ENCODE data around the gene GLYAT. TPM values are rescaled to one million over a fixed set of nuclear protein-coding genes. Genes with fewer than 3 reads are reported as not detected.

GLYAT gene
- total and polyA plus RNA-seq, 2 experiments from 2014 or later: 0.10 TPM; not detected in 1

GRCh38 chr11:58768137-58768536 lies 36.4 kb upstream of the GLYAT start:
- Histone ChIP-seq H4K20me1 (replicated peaks; ENCODE audit: insufficient read depth) (no peaks in the 10 kb centered on the region), H3K9me2 (ENCODE audit: insufficient read depth) (no peaks in the 10 kb centered on the region), H2AFZ (no peak overlapping the region), H3K27ac (ENCODE audit: low read depth) (no peak overlapping the region), H3F3A (replicated peaks; ENCODE audit: low read depth) (no peaks in the 10 kb centered on the region), H3K4me2 (no peak overlapping the region), H3K4me1 (ENCODE audit: insufficient read depth) (no peaks in the 10 kb centered on the region), H3K79me2 (replicated peaks; ENCODE audit: insufficient read depth) (no peaks in the 10 kb centered on the region), H3K4me3 (no peak overlapping the region), H3K36me3 (ENCODE audit: insufficient read depth) (no peaks in the 10 kb centered on the region; the same call in 1 of the 2 replicates), H3K27me3 (ENCODE audit: insufficient read depth) (no peaks in the 10 kb centered on the region)
- DNase-seq (ENCODE audit: low spot score) (no peak), ATAC-seq (no peak)
- TF ChIP-seq EZH2phosphoT487 (IDR thresholded peaks at IDR 0.05; ENCODE audit: unreplicated experiment): no peak
- TF ChIP-seq NANOG (IDR thresholded peaks at IDR 0.05; ENCODE audit: borderline replicate concordance): no peak
- no peak for TF ChIP-seq ZNF462 (CRISPR knock-in tag; IDR thresholded peaks at IDR 0.05)
- TF ChIP-seq JUNB (IDR thresholded peaks at IDR 0.05; ENCODE audit: unreplicated experiment): no peak
- no peak for TF ChIP-seq ZNF114 (CRISPR knock-in tag; IDR thresholded peaks at IDR 0.05)
- TF ChIP-seq, protein P1, sequence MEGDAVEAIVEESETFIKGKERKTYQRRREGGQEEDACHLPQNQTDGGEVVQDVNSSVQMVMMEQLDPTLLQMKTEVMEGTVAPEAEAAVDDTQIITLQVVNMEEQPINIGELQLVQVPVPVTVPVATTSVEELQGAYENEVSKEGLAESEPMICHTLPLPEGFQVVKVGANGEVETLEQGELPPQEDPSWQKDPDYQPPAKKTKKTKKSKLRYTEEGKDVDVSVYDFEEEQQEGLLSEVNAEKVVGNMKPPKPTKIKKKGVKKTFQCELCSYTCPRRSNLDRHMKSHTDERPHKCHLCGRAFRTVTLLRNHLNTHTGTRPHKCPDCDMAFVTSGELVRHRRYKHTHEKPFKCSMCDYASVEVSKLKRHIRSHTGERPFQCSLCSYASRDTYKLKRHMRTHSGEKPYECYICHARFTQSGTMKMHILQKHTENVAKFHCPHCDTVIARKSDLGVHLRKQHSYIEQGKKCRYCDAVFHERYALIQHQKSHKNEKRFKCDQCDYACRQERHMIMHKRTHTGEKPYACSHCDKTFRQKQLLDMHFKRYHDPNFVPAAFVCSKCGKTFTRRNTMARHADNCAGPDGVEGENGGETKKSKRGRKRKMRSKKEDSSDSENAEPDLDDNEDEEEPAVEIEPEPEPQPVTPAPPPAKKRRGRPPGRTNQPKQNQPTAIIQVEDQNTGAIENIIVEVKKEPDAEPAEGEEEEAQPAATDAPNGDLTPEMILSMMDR (conservative IDR thresholded peaks at IDR 0.05; ENCODE audit: low read depth in 2 of 2): no peak
- TF ChIP-seq POLR2AphosphoS5 (IDR thresholded peaks at IDR 0.05; ENCODE audit: low read depth): no peak
- TF ChIP-seq STAT1 (IDR thresholded peaks at IDR 0.05; ENCODE audit: unreplicated experiment): no peak
- TF ChIP-seq, protein P2, sequence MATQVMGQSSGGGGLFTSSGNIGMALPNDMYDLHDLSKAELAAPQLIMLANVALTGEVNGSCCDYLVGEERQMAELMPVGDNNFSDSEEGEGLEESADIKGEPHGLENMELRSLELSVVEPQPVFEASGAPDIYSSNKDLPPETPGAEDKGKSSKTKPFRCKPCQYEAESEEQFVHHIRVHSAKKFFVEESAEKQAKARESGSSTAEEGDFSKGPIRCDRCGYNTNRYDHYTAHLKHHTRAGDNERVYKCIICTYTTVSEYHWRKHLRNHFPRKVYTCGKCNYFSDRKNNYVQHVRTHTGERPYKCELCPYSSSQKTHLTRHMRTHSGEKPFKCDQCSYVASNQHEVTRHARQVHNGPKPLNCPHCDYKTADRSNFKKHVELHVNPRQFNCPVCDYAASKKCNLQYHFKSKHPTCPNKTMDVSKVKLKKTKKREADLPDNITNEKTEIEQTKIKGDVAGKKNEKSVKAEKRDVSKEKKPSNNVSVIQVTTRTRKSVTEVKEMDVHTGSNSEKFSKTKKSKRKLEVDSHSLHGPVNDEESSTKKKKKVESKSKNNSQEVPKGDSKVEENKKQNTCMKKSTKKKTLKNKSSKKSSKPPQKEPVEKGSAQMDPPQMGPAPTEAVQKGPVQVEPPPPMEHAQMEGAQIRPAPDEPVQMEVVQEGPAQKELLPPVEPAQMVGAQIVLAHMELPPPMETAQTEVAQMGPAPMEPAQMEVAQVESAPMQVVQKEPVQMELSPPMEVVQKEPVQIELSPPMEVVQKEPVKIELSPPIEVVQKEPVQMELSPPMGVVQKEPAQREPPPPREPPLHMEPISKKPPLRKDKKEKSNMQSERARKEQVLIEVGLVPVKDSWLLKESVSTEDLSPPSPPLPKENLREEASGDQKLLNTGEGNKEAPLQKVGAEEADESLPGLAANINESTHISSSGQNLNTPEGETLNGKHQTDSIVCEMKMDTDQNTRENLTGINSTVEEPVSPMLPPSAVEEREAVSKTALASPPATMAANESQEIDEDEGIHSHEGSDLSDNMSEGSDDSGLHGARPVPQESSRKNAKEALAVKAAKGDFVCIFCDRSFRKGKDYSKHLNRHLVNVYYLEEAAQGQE (IDR thresholded peaks at IDR 0.05; ENCODE audit: unreplicated experiment): no peak
- TF ChIP-seq CREB1 (CRISPR knock-in tag; IDR thresholded peaks at IDR 0.05; ENCODE audit: low read depth): no peak
- no peak overlapping the region for H3K4me3 Mint-ChIP-seq
- H3K4me1 Mint-ChIP-seq: no peaks in the 10 kb centered on the region
- H3K27ac Mint-ChIP-seq: no peak overlapping the region
- peaks cover 82% of the 10 kb centered on the region for H3K9me3 Mint-ChIP-seq
- no peaks in the 10 kb centered on the region for H3K27me3 Mint-ChIP-seq (ENCODE audit: insufficient read depth, low read depth, poor library complexity)
- H3K36me3 Mint-ChIP-seq (ENCODE audit: low read depth): peaks cover 5% of the 10 kb centered on the region; the same call in 2 of the 3 replicates

Data from GM23338 (cell line).